Stimulated activated CD4-positive, alpha-beta T cell treated with anti-CD3 and anti-CD28 coated beads, Interleukin-1b, Interleukin-23, amount 100 ng/mL, for 4 hours (primary cell): ENCODE data around the gene PHYHD1.

Source experiments
- DNase-seq, 2 donors: peaks; one replicate each; pipeline ENCODE4 v3.0.0-alpha.2; 2020; ENCODE audit warnings: low read depth in 2 of 2

PHYHD1 gene

DNA sequence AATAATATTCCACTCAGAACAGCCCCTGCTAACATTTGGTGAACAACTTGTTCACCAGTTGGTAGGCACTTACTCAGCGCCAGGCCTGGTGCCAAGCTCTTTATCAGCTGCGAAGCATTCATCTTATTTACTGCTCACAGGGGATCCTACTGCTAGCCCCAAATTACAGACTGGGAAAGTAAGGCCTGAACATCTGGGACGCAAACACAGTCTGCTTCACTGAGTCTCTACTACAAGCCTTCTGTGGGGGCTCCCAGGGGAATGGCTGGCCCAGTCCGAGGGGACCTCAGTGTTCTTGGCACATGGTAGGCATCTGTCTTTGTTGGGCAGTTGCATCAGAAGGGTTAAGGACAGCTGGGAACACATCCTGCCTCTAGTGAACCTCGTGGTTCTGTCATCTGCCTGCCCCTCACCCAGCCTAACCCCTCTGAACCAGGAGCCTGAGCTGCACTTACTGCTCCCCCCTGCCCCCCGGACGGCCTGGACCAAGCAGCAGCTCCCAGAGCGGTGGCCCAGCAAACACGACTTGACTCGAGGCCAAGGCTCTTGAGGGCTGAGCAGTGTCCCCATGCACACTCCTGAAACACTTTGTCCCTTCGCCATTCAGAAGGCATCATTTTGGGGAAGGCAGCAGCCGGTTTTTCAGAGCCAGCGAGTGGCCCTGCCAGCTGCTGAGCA is at the start of gene PHYHD1:
TSS of gene PHYHD1 (plus strand) at position 602 of the 678 bp plus-strand sequence. CDS start 1,342 bp downstream, outside the sequence.
- no peak for DNase-seq

DNA sequence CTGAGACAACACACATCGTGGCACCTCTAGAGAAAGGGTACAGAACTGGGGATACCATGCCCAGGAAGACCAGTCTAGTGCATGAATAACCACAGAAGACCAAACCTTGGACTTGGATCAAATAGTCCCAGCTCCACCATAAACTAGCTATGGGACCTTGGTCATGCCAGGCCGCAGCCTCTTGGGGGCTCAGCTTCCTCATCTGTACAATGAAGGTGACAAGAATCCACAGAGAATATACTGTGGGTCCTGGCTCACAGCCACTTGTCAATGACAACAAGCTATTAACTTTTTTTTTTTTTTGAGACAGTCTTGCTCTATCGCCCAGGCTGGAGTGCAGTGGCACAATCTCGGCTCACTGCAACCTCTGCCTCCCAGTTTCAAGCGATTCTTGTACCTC is 42.9 kb upstream of the PHYHD1 start:
- no peak for DNase-seq

DNA sequence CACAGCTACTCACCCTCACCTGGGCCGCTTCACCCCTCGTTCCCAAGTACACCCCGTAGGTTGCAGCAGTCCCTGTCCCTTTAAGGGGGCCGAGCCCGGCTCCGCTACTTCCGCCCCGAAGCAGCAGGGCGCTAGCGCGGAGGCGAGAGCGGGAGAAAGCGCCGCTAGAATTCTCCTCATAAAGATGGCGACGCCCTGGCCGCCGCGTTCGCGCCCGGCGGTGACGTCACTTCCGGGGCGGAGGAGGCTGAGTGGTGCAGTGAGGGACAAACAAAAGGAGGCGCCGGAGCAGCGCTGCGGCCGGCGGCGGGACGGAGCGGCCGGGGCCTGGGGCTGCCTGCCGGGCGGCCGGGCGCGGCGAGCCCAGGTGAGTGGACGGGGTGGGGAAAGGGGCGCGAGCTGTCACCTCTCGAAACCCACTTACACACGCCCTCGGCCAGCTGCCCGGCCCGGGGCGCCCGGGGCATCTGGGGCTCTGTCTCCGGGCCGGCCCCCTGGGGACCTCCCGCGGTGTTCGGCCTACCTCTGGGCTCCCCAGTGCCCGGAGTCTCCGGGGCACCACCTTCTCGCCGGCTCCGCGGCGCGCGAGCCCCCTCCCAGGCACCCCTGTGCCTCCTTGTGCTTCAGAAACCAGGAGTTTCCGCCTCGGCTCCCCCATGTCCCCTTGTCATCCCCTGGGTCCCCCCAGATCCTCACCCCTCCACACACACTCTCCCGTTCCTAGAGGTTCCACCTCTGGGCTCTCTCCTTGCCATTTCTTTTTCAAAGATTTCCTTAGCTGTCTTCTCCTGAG is 38.7 kb upstream of the PHYHD1 start, which contains the start of the genes KYAT1 and LRRC8A:
TSS of gene KYAT1 (minus strand) at position 67 of the 793 bp plus-strand sequence. CDS start 36,545 bp downstream, outside the sequence.
TSS of gene LRRC8A (plus strand) at position 250 of the 793 bp plus-strand sequence. CDS start 25,032 bp downstream, outside the sequence.
- DNase-seq, result peak; percentile 97 to 98

DNA sequence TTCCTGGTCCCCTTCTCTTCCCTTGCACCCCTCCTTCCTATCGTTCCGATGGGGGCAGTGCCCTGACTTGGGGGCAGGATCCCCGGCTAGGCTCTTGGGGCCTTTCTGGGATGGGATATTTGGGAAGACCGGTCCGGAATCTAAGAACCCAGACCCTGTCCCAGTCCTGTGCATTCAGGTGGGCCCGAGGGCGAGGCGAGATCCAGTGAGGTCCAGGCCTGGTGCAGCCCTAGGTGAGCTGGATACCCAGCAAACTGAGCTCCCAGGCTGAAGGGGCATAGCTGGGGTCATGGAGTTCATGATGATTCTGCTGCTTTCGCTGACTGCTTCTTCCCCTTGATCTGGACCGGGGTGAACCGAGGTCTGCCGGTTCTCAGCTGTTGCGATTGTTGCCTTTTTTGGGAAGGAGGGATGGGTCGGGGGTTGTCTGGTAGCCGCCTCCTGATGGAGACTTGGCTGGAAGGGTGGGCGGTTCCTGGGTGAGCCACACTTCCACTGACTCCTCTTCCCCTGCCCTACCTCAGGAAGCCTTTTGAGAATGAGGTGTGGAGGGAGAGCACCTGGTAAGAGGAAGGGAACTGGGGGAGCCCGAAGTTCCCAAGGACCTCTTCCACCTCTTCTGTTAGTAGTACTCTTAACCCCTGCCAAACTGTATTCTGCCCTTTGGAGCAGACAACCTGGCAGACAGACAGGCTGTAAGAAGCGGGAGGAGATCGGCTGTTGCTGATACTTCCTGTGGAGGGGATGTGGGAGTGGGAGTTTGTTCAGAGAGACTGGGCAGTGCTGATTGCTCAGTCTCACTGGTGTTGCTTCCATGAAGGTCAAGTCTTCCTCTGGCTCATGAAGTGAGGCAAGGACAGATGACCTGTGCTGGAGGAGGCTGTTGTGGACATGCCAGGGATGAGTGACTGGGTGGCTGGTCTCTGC is 37.8 kb upstream of the PHYHD1 start:
- DNase-seq, result no peak

DNA sequence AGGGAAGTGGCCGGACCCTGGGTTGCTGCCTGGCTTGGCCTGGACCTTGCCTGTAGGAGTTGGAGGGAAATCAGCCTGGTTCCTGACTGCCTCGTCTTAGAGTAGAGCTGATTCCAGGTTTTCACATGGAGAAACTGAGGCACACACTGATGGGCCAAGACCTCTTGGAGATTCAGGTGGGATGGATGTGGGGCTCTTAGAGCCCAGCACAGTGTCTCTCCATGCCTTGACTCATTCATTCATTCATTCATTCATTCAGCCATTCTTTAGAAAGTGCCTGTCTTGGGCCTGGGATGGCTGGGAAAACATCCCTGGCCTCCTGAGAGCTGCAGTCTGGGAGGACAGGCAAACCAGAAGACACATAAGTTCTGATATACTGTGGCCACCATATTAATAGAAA is 36.6 kb upstream of the PHYHD1 start:
- DNase-seq, result no peak

DNA sequence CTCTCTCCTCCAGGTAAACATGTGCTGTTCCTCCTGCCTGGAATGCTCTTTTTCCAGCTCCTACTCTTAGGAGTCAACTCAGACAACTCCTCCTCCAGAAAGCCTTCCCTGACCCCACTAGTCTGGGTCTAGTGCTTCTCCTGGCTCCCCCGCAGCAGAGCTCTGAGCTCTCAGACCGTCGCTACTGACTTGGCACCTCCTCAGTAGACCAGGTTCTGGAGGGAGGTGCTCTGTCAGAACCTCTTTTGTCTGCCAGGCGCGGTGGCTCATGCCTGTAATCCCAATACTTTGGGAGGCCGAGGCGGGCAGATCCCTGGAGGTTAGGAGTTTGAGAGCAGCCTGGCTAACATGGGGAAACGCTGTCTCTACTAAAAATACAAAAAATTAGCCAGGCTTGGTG is 35.4 kb upstream of the PHYHD1 start:
- no peak for DNase-seq

DNA sequence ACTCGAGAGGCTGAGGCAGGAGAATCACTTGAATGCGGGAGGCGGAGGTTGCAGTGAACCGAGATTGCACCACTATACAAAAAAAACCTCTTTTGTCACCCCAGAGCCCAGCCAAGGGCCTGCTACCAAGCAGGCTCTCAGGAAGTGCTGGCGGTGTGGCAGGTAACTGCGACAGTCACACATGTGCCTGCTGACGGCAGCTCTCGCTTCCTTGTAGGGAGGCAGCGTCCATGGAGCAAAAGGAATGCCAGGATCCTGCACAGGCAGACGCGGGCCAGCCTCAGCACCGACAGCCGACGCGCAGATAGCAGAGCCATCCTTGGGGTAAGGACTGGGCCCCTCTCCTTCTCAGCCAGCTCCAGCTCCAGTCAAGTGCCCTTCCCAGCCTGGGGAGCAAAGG is 35.0 kb upstream of the PHYHD1 start:
- DNase-seq, result no peak

DNA sequence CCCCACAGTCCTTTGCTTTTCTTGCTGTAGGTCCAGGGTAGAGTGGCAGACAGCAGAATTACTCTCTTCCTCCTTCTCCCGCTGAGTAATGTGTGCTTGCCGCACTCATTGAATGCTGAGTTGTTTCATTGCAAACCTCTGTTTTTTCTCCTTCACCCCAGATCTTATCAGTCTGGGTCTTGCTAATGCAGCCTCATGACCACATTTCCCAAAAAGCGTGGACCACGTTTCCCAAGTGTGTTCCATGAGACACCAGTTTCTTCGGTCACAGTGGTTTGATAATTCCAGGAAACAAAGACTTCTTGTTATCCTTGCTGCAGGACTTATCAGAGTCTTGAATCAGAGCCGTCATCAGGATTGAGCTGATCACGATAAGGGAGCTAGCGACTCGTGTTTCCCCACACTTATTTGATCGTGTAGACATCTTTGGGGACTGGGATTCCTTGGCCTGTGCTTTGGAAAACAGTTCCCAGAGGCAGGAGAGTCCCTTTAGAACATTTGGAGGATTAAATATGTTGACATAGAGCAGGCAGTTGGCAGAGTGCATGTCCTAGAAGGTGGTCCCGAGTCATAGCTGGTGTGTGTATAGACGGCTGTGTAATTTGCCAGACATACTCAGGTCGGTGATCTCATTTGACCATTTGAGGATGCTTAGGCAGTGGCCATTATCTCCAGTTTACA is 34.4 kb upstream of the PHYHD1 start:
- DNase-seq, result no peak

DNA sequence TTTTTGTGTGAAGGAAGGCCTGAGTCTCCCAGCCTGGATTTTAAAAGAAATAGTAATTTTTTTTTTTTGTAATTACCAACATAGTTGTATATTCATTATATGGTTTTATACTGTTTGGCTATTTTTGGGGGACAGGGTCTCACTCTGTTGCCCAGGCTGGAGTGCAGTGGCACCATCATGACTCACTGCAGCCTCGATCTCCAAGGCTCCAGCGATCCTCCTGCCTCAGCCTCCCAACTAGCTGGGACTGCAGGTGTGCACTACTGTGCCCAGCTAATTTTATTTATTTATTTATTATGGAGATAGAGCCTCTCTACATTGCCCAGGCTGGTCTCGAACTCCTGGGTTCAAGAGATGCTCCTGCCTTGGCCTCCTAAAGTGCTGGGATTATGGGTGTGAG is 33.7 kb upstream of the PHYHD1 start:
- DNase-seq, result no peak

DNA sequence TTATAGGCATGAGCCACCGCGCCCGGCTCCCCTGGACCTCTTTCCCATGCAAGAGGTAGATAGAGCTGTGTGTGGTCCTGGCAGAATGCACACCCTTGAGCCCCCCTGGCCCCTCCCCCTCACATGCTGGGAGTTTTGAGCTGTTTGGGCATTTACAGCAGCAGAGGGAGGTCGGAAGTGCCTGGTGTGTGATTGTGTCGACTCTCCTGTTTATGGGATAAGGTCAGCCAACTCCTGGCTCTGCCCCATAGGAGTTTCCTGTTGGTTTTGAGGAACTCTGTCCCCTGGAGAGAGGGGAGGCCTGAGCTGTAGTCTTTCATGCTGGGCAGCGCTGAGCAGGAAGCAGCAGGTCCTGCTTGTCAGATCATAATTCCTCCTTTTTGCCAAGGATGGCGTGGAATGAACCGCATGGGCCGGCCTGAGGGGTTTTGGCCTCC is 32.9 kb upstream of the PHYHD1 start:
- no peak for DNase-seq

DNA sequence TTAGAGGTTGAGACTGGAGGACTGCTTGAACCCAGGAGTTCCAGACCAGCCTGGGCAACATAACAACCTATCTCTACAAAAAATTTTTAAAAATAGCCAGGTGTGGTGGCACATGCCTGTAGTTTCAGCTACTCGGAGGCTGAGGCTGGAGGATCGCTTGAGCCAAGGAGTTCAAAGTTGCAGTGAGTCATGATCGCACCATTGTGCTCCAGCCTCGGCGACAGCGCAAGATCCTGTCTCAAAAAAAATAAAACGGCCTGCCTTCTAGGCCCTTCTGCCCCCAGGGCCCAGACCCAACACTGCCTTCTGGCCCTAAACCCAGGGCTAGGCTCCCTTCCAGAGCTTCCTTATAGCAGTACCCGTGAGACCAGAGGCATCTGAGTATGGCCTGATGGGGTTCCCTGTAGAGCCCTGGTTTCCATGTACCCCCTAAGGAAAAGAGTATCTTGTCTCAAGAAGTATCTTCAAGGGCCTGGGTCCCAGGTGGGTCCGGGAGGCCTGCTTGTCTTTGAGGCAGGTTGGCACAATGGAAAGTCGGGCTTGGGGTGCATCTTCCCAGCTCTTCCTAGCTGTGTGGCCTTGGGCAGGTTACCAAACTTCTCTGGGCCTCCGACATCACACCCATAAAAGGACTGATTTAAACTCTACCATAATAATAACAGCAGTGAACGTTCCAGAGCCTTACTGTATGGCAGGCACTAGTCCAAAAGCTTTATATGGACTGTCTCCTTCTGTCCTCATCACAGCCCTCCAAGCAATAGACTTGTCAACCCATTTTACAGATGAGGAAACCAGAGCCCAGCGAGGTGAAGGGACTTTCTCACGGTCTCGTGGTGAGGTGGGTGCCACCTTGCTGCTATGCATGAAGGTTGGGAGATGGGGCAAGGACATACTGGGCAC is 29.2 kb upstream of the PHYHD1 start:
- DNase-seq, result no peak

DNA sequence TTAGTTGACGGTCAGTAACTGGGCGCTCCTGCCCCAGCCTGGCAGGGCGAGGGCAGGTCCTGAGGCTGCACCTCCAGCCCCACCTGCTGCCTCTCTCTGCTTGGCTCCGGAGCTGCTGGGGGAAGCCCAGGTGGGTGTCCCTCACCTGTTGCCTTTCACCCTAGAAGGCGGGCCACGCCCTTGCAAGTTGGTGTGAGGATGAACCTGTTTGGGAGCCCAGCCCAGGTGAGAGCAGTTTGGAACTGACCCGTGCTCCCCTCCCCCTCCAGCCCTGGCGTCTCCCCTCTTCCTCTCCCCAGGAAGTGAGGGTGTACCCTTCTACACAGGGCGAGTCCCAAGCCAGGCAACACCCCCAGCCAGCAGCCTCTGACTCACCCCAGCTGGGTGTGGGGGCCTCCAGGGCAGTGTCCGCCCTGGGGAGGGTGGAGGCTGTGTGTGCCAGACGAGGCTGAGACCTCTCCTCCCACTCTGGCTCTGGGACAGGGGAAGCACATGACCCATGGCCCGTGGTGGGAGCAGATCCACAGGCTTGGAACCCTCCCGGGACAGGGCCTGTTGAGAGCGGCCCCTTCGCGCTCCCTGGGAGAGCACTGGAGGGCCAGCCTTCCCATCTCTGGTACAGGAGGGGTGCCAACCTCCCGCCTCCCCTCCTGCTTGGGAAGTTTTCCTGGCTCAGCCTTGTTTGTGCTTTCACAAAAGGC is 28.4 kb upstream of the PHYHD1 start:
- DNase-seq, result no peak

DNA sequence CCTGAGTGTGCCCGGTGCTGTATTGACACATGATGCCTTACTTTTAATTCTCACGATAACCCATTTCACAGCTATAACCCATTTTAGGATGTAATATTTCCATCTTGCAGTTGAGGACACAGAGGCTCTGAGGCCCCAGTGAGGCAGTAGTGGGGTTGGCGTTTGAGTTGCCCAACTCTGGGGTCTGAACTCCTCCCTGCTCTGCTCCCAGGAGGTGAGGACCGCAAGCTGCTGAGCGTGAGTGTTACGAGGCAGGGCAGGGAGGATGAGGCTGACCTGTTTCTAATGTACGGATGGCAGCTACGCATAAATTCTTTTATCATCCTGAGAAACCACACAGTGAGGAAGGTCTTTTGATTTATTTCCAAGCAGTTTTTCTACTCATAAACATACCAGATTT is 27.4 kb upstream of the PHYHD1 start:
- DNase-seq, result no peak

DNA sequence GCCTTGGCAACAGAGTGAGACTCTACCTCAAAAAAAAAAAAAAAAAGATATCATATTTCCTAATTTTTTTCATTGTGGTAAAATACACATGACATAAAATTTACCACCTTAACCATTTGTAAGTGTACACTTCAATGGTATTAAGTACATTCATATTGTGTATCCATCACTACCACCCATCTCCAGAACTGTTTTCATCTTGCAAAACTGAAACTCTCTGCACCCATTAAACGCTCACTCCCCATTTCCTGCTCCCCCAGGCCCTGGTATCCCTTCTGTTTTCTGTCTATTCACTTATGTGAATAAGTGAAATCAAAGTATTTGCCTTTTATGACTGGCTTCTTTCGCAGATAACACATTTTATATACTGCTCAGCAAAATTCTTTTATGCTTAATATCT is 26.0 kb upstream of the PHYHD1 start:
- no peak for DNase-seq

DNA sequence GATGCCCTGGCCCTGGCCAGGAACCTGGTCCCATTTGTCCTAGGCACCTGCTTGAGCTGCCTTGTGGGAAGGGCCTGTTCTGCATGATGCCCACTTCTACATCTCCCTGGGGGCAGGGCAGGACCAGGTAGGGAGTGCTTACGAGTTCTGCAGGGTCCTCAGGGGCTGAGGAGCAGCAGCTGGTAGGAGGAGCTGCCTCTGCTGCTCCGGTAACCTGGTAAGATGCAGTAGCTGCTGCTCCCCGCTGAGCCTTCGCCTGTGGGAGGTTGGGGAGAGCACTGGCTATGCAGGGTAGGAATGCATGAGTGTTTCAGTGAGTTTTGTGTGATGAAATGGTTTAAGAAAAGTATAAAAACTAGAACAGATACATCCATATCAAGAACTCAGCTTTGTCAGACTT is 25.2 kb upstream of the PHYHD1 start:
- DNase-seq, result no peak

DNA sequence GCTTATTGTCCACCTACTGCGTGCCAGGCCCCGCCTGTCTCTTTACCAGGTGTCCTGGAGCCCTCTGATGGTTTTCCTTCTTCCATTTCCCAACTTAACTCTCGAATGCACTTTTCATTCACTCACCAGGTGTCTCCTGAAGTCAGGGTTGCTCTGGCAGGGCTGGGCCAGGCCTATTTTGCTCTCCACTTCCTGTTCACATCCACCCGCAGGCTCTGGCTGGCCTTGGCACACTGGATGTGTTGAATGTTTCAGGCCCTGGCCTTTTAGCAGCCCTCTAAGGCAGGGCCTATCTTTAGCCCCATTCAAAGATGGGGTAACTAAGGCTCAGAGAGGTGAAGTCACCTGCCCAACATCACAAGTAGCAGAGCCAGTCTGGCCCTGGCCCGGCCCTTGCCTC is 22.4 kb upstream of the PHYHD1 start:
- DNase-seq, result no peak

DNA sequence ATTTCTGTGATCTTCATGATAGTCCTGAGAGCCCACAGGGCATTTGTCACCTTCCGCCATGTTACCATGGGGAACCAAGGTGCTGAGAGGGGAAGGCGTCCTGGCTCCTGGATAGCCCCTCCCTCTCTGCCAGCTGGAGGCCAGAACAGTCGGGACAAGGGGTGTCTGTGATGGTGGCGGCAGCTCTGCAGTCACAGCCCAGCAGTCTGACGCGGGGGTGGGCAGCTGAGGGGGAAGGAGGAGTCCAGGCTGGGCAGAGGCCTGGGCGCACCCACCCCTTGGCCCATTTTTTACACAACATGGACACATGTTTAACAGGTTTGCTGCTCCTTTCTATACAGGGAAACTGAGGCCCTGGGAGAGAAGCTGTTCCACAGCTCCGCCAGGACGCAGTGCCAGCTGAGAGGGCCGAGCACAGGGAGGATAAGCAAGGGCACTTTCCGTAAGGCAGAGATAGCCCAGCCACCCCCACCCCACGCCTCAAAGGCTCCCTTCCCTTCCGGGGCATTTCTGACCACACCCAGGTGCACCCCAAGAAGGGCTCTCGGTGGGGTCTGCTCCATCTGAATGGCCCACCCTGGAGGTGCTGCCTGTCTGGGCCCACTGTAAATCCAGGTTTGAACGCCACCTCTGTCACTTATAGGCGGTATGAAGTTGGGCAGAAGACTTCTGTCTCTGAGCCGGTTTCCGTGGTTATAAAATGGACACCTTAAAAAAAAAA is 21.8 kb upstream of the PHYHD1 start:
- DNase-seq, result no peak

DNA sequence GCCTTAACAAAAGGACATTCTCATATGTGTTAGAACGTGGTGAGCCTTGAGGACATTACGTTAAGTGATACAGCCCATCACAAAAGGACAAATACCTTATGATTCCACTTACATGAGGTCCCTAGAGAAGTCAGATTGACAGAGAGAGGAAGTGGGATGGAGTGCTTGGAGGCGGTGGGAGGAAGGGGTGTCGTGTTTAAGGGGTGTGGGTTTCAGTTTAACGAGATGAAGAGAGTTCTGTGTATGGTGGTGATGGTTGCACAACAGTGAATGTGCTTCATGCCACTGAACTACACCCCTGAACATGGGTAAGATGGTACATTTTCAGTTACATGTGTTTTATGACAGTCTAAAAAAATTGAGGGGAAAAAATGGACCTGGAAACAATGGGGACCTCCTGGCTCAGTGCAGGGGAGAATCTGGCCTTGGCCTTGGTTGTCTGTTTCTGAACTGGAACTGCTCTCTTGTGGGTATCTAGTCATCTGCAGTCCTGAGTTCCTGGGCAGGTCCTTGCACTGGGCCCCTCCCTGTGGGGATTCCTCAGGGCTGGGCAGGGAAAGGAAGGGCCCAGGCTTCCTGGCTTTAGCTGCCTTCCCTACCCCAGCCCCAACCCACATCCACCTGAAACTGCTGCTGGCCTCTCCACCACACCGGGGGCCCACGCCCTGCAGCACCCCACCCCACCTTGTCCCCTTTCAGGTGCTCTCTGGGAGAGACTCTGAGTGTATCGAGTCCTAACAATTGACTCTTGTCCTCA is 21.0 kb upstream of the PHYHD1 start:
- DNase-seq, result no peak
